Calu3 (cell line): ENCODE results near the gene BST1. TPM values are rescaled to one million over a fixed set of nuclear protein-coding genes. Genes with fewer than 3 reads are reported as not detected.

Experiments
- BruUV-seq: library from RNA; stranded (reverse); fragments of 400-500 nt; replicated peaks from 2 replicates; lab custom pipeline; 2021; lab: Mats Ljungman, UMichigan
- CTCF ChIA-PET: fragments of 300-600 bp; sonication (Branson Sonifier 250); formaldehyde crosslinking; loops from one replicate; lab custom pipeline; 2022; ENCODE audit warnings: antibody characterized with exemption; lab: Charles Lee
- DNase-seq: peaks from one replicate; pipeline ENCODE4 v3.0.0; 2022
- H3K27ac Mint-ChIP-seq: one replicate; pipeline ENCODE4 v1.8.0; 2022; ENCODE audit warnings: mixed read lengths; ENCODE audit not compliant: unreplicated experiment
- H3K27me3 Mint-ChIP-seq: one replicate; pipeline ENCODE4 v1.8.0; 2022; ENCODE audit warnings: mixed read lengths; ENCODE audit not compliant: unreplicated experiment
- H3K36me3 Mint-ChIP-seq: one replicate; pipeline ENCODE4 v1.8.0; 2022; ENCODE audit warnings: mild to moderate bottlenecking, moderate library complexity, mixed read lengths; ENCODE audit not compliant: insufficient read depth, unreplicated experiment
- H3K4me1 Mint-ChIP-seq: one replicate; pipeline ENCODE4 v1.8.0; 2022; ENCODE audit warnings: mild to moderate bottlenecking, low read depth, mixed read lengths; ENCODE audit not compliant: unreplicated experiment
- H3K4me3 Mint-ChIP-seq: one replicate; pipeline ENCODE4 v1.8.0; 2022; ENCODE audit warnings: mild to moderate bottlenecking, low read depth, moderate library complexity, mixed read lengths; ENCODE audit not compliant: unreplicated experiment
- H3K9me3 Mint-ChIP-seq: one replicate; pipeline ENCODE4 v1.8.0; 2022; ENCODE audit warnings: low read depth, mixed read lengths; ENCODE audit not compliant: unreplicated experiment
- intact Hi-C: fragments of 100-400 bp; cut with micrococcal nuclease; formaldehyde crosslinking; loops from one replicate; pipeline ENCODE4 v1.10.0; 2022; ENCODE audit not compliant: unreplicated experiment
- total RNA-seq: library from RNA; stranded (reverse); gene quantifications from 2 replicates; pipeline ENCODE4 v1.2.3, GENCODE V29; 2022
- TF ChIP-seq, protein P1 (sequence below): fragments of 200-600 bp; IDR thresholded peaks from one replicate; pipeline ENCODE4 v1.8.0; 2022; ENCODE audit warnings: antibody characterized with exemption; ENCODE audit not compliant: unreplicated experiment

The BST1 gene
- total RNA-seq, 1 experiment from 2014 or later: 6.0 TPM

DNA sequence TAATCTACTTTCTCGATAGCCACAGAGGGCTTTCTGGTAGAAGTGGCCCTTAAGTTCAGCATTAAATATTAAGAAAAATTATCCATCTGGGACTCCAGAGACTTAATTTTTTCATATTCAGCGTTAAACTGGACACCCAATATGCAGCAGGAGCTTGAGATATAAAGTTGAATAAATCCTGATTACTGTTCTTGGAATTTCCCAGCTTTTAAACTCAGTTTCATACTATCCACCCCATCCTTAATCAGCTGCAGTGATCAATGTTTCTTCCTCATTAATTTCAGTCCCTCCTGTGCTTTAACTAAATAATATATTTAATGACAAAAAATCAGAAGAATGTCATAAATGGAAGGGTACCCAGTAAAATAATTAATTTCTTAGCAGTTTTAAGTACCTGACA, 44.1 kb upstream of the BST1 start:
- BruUV-seq: no TSS peak
- H3K36me3 Mint-ChIP-seq: peaks cover 25% of the 10 kb centered on the region
- no peaks in the 10 kb centered on the region for H3K4me1 Mint-ChIP-seq
- TF ChIP-seq, protein P1, sequence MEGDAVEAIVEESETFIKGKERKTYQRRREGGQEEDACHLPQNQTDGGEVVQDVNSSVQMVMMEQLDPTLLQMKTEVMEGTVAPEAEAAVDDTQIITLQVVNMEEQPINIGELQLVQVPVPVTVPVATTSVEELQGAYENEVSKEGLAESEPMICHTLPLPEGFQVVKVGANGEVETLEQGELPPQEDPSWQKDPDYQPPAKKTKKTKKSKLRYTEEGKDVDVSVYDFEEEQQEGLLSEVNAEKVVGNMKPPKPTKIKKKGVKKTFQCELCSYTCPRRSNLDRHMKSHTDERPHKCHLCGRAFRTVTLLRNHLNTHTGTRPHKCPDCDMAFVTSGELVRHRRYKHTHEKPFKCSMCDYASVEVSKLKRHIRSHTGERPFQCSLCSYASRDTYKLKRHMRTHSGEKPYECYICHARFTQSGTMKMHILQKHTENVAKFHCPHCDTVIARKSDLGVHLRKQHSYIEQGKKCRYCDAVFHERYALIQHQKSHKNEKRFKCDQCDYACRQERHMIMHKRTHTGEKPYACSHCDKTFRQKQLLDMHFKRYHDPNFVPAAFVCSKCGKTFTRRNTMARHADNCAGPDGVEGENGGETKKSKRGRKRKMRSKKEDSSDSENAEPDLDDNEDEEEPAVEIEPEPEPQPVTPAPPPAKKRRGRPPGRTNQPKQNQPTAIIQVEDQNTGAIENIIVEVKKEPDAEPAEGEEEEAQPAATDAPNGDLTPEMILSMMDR: no peak
- no peak for DNase-seq
- CTCF ChIA-PET: no interaction called here
- no peaks in the 10 kb centered on the region for H3K9me3 Mint-ChIP-seq
- no peak overlapping the region for H3K27ac Mint-ChIP-seq
- H3K4me3 Mint-ChIP-seq: no peak overlapping the region
- no peaks in the 10 kb centered on the region for H3K27me3 Mint-ChIP-seq
- intact Hi-C loops: no loop called here

DNA sequence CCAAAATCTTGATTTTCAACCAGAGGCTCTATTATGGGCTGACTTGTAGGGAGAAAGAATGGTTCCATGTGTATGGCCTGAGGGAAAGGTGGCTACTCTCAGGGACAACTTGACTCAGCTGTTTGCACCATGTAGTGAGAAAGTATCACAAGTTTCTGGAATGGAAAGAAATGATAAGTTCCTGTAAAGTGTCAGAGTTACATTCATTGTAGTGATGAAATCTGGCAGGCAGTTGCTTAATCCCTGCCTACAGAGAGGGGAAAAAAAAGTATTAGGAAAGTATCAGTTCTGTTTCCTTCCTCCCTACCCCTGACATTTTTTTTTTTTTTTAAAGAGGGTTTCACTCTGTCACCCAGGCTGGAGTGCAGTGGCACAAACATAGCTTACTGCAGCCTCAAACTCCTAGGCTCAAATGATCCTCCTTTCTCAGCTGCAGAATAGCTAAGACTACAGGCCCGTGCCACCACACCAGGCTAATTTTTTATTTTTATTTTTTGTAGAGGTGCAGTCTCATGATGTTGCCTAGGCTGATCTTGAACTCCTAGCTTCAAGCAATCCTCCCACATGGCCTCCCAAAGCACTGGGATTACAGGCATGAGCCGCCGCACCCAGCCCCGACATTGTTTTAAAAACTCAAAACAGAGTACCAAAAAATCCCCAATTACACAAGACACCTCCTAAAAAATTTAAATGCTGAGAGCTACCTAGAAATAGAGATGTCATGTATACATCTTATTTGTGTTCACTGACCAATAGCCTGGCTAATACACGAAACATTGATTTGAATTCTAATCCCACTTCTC, 42.9 kb upstream of the BST1 start:
- no peak overlapping the region for H3K4me3 Mint-ChIP-seq
- peaks cover 3% of the 10 kb centered on the region for H3K4me1 Mint-ChIP-seq
- CTCF ChIA-PET: no interaction called here
- BruUV-seq: no TSS peak
- no peak overlapping the region for H3K27ac Mint-ChIP-seq
- TF ChIP-seq, protein P1: no peak
- H3K36me3 Mint-ChIP-seq: peaks cover 13% of the 10 kb centered on the region
- no peaks in the 10 kb centered on the region for H3K9me3 Mint-ChIP-seq
- intact Hi-C loops: no loop called here
- no peak for DNase-seq
- no peaks in the 10 kb centered on the region for H3K27me3 Mint-ChIP-seq

DNA sequence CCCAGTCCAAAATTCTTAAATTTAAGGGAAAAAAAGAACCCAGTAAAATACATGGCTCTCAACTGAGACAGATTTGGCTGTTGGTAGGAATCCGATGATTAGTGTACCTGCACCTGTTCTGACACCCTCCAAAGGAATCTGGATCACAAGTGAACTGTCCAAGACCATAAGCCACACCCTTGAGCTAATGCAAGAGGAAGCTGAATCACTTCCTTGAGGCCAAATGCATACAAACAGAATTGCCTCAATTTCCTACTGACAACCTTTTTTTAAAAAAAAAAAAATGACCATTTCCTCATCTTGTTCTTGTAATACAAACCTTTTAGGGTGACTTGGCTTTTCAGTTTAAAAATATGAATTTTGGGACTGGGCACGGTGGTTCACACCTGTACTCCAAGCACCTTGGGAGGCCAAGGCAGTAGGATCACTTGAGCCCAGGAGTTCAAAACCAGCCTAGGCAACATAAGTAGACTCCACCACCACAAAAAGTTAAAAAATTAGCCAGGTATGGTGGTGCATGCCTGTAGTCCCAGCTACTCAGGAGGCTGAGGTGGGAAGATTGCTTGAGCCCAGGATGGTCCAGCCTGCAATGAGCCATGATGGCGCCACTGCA, 37.0 kb upstream of the BST1 start:
- intact Hi-C loops: loop anchor here (1.0 kb wide), 1 partner anchor 11 kb away; no protein-coding TSS in a partner anchor
- no peaks in the 10 kb centered on the region for H3K27me3 Mint-ChIP-seq
- no peak overlapping the region for H3K4me3 Mint-ChIP-seq
- H3K27ac Mint-ChIP-seq: peak overlapping the region; percentile 69
- DNase-seq: peak; percentile 51
- H3K9me3 Mint-ChIP-seq: no peaks in the 10 kb centered on the region
- TF ChIP-seq, protein P1: no peak
- no TSS peak for BruUV-seq
- no peaks in the 10 kb centered on the region for H3K36me3 Mint-ChIP-seq
- peaks cover 17% of the 10 kb centered on the region for H3K4me1 Mint-ChIP-seq
- CTCF ChIA-PET: interaction anchor here (0.6 kb wide), 1 partner anchor 29 kb away, joined by 3 read pairs; no protein-coding TSS in a partner anchor

DNA sequence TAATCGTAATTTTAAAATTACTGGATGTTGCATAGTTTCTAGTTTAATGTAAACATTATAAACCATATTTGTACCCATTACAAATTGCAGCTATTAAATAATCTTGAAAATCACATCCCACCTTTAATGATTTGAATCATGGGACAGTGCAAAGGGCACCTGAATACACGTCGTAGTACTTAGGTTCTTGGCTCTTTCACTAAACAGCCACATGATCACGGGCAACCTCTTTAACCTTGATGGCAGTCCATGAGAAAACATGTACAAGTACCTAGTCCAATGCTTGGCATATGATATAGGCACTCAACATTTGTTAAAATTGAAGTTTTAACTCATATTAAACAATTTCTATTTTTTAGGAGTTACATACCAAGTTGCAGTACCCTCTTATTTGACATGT, 35.9 kb upstream of the BST1 start:
- no TSS peak for BruUV-seq
- H3K27ac Mint-ChIP-seq: no peak overlapping the region
- TF ChIP-seq, protein P1: no peak

More for the DNA sequence above, 35.9 kb upstream of the BST1 start:
- no peaks in the 10 kb centered on the region for H3K9me3 Mint-ChIP-seq
- peaks cover 17% of the 10 kb centered on the region for H3K4me1 Mint-ChIP-seq
- no peaks in the 10 kb centered on the region for H3K36me3 Mint-ChIP-seq
- CTCF ChIA-PET: interaction anchor here (0.9 kb wide), 1 partner anchor 11 kb away, joined by 3 read pairs; no protein-coding TSS in a partner anchor
- DNase-seq: no peak
- intact Hi-C loops: no loop called here
- H3K4me3 Mint-ChIP-seq: no peak overlapping the region
- H3K27me3 Mint-ChIP-seq: no peaks in the 10 kb centered on the region
